H1 (cell line): Measurements from ENCODE around the gene CEL. TPM values are rescaled to one million over a fixed set of nuclear protein-coding genes. Genes with fewer than 3 reads are reported as not detected.

ENCODE experiments used
- ATF2 ChIP-seq: IDR thresholded peaks from 2 replicates; pipeline ENCODE4 v1.6.1; 2012; ENCODE audit warnings: low read length, inconsistent platforms
- CEBPB ChIP-seq: IDR thresholded peaks from 2 replicates; pipeline ENCODE4 v1.6.1; 2012; ENCODE audit warnings: low read depth, low read length
- CHD7 ChIP-seq: fragments of 300-600 bp; sonication (generic); IDR thresholded peaks from 2 replicates; pipeline ENCODE4 v1.7.1; 2012; ENCODE audit warnings: low read length, moderate library complexity, mild to moderate bottlenecking, inconsistent platforms; ENCODE audit not compliant: insufficient replicate concordance
- CTCF ChIP-seq, 3 experiments: IDR thresholded peaks; 1 replicate in 2 of 3; 2 replicates in 1 of 3; pipeline versions ENCODE4 v1.5.1 to v1.6.1; 2011; ENCODE audit warnings: low read length in 3 of 3, mild to moderate bottlenecking in 3 of 3, inconsistent platforms in 2 of 3, low read depth in 1 of 3, moderate library complexity in 1 of 3; ENCODE audit not compliant: insufficient read depth in 1 of 3; ENCODE audit errors: control extremely low read depth in 1 of 3
- EZH2 ChIP-seq: fragments of 200-600 bp; sonication (generic); IDR thresholded peaks from 2 replicates; pipeline ENCODE4 v1.7.1; 2012; ENCODE audit warnings: low read depth, mild to moderate bottlenecking, moderate library complexity, low read length, inconsistent platforms; ENCODE audit not compliant: severe bottlenecking
- MAX ChIP-seq: IDR thresholded peaks from 2 replicates; pipeline ENCODE4 v1.6.1; 2012; ENCODE audit warnings: inconsistent platforms
- TAF7 ChIP-seq: optimal IDR thresholded peaks from 2 replicates; pipeline ENCODE3; 2011; ENCODE audit warnings: low read depth, mild to moderate bottlenecking, inconsistent platforms, low read length, moderate library complexity, borderline replicate concordance
- polyA plus RNA-seq, 7 experiments: library from polyadenylated mRNA; depleted of rRNA in 3 of 7; stranded (reverse) in 5 of 7; unstranded in 2 of 7; fragments of >200 nt in 5 of 7; fragments of 200-250 nt in 2 of 7; gene quantifications; 1 replicate in 5 of 7; 2 replicates in 1 of 7; 4 replicates in 1 of 7; pipeline versions ENCODE4 v1.2.1 to v1.2.3, GENCODE V29; 2011 to 2013; ENCODE audit warnings: missing spikeins in 2 of 7, mixed read lengths in 2 of 7
- total RNA-seq: library from RNA; stranded (reverse); fragmentation: NEBNext Ultra II Directional; extraction: Animal tissue kit (Norgen Biotek cat#: 25700); gene quantifications from 2 replicates; pipeline ENCODE4 v1.2.1, GENCODE V29; 2021

The CEL gene
- total and polyA plus RNA-seq, 2 of the 8 experiments (the other 6 are each of a cell fraction or from before 2014, with no cell fraction given) = 1.8 to 3.4 TPM

- TF ChIP-seq CHD7 (no peak), EZH2 (no peak), CTCF (IDR thresholded peaks at IDR 0.05; ENCODE audit: control extremely low read depth in 1 of 3, insufficient read depth in 1 of 3, low read depth in 1 of 3, low read length in 3 of 3) (no peak), ATF2 (no peak), TAF7 (no peak), MAX (no peak), CEBPB (no peak)
These were observed 6.0 kb downstream of the CEL start (continued) for GRCh38 chr9:133067813-133068212.
